Lower lobe of right lung (tissue), 2 donors: ENCODE results near the gene GINS3. TPM values are rescaled to one million over a fixed set of nuclear protein-coding genes. Genes with fewer than 3 reads are reported as not detected.

ENCODE experiments used
- ATAC-seq, 2 donors: fragments of 200-7000 bp; cut with Tn5 transposase; one replicate each; pipeline ENCODE4 v1.9.1; 2020 to 2022; ENCODE audit warnings: mild to moderate bottlenecking in 2 of 2, moderate library complexity in 2 of 2
- DNase-seq: peaks from one replicate; pipeline ENCODE4 v3.0.0-alpha.2; 2020
- H3K27ac ChIP-seq: fragments of 200-600 bp; one replicate; pipeline ENCODE4 v1.8.0; 2022
- H3K27me3 ChIP-seq: fragments of 200-600 bp; one replicate; pipeline ENCODE4 v1.8.0; 2022; ENCODE audit warnings: low read depth
- H3K36me3 ChIP-seq: fragments of 200-600 bp; one replicate; pipeline ENCODE4 v1.8.0; 2022; ENCODE audit warnings: mild to moderate bottlenecking
- H3K4me1 ChIP-seq: fragments of 200-600 bp; one replicate; pipeline ENCODE4 v1.8.0; 2022
- H3K4me3 ChIP-seq: fragments of 200-600 bp; one replicate; pipeline ENCODE4 v1.8.0; 2022; ENCODE audit warnings: mild to moderate bottlenecking
- H3K9me3 ChIP-seq: fragments of 200-600 bp; one replicate; pipeline ENCODE4 v1.8.0; 2022
- CTCF ChIP-seq: fragments of 200-600 bp; IDR thresholded peaks from one replicate; pipeline ENCODE4 v1.8.0; 2022; ENCODE audit warnings: antibody characterized with exemption, mild to moderate bottlenecking
- intact Hi-C: fragments of 100-400 bp; cut with DNase I; formaldehyde crosslinking; loops from one replicate; pipeline ENCODE4 v1.11.0; 2022
- total RNA-seq: library from RNA; stranded (reverse); fragmentation: NEBNext Ultra II Directional; extraction: Animal tissue kit (Norgen Biotek cat#: 25700); gene quantifications from one replicate; pipeline ENCODE4 v1.2.1, GENCODE V29; 2021
- donor health status: DM: no; HTN: yes; CAD: no; lungs with severe emphysema.

Gene GINS3
- total RNA-seq, 1 donor from 2014 or later, result 2.5 TPM

- H3K27ac ChIP-seq, result no peak overlapping the region
- no peak for ATAC-seq
- no peaks in the 10 kb centered on the region for H3K4me1 ChIP-seq
- no peak overlapping the region for H3K4me3 ChIP-seq
- intact Hi-C loops, result no loop called here
- H3K9me3 ChIP-seq, result no peaks in the 10 kb centered on the region
- no peaks in the 10 kb centered on the region for H3K27me3 ChIP-seq
- no peak for DNase-seq
- H3K36me3 ChIP-seq, result no peaks in the 10 kb centered on the region
- TF ChIP-seq CTCF, result no peak
These were observed 24.8 kb downstream of the GINS3 start for GRCh38 chr16:58417035-58417434.

- DNase-seq (no peak), ATAC-seq (no peak)
- no peak for TF ChIP-seq CTCF
- Histone ChIP-seq H3K27ac (no peak overlapping the region), H3K27me3 (no peaks in the 10 kb centered on the region), H3K9me3 (no peaks in the 10 kb centered on the region), H3K4me3 (no peak overlapping the region), H3K36me3 (no peaks in the 10 kb centered on the region), H3K4me1 (no peaks in the 10 kb centered on the region)
- intact Hi-C loops, result no loop called here
These were observed 25.3 kb downstream of the GINS3 start for GRCh38 chr16:58417600-58417999.

- intact Hi-C loops, result no loop called here
- ATAC-seq (no peak), DNase-seq (no peak)
- H3K27me3 ChIP-seq, result no peaks in the 10 kb centered on the region
- no peaks in the 10 kb centered on the region for H3K4me1 ChIP-seq
- no peaks in the 10 kb centered on the region for H3K36me3 ChIP-seq
- H3K27ac ChIP-seq, result no peak overlapping the region
- H3K4me3 ChIP-seq, result no peak overlapping the region
- no peaks in the 10 kb centered on the region for H3K9me3 ChIP-seq
- no peak for TF ChIP-seq CTCF
These were observed 25.8 kb downstream of the GINS3 start for GRCh38 chr16:58418026-58418425.

- no peak overlapping the region for H3K27ac ChIP-seq
- no peaks in the 10 kb centered on the region for H3K4me1 ChIP-seq
- TF ChIP-seq CTCF, result no peak
These were observed 26.3 kb downstream of the GINS3 start for GRCh38 chr16:58418601-58419000.

GRCh38 chr16:58419241-58419990 lies 27.1 kb downstream of the GINS3 start:
- intact Hi-C loops, result no loop called here
- no peaks in the 10 kb centered on the region for H3K4me1 ChIP-seq
- no peaks in the 10 kb centered on the region for H3K9me3 ChIP-seq
- DNase-seq (no peak), ATAC-seq (no peak)
- no peak for TF ChIP-seq CTCF
- no peak overlapping the region for H3K4me3 ChIP-seq
- H3K36me3 ChIP-seq, result no peaks in the 10 kb centered on the region
- no peaks in the 10 kb centered on the region for H3K27me3 ChIP-seq
- H3K27ac ChIP-seq, result no peak overlapping the region

More at GRCh38 chr16:58418601-58419000, 26.3 kb downstream of the GINS3 start:
- ATAC-seq (peak in 1 of 2 donors; percentile 32), DNase-seq (no peak)
- intact Hi-C loops, result no loop called here
- H3K9me3 ChIP-seq, result no peaks in the 10 kb centered on the region
- no peak overlapping the region for H3K4me3 ChIP-seq
- no peaks in the 10 kb centered on the region for H3K36me3 ChIP-seq
- no peaks in the 10 kb centered on the region for H3K27me3 ChIP-seq
